ENCODE data around the gene TBC1D5. TPM values are rescaled to one million over a fixed set of nuclear protein-coding genes. Genes with fewer than 3 reads are reported as not detected.

TBC1D5 gene
- total and polyA plus RNA-seq, 10 donors = 6.4 to 140 (median 97.1) TPM

- H3K36me3 ChIP-seq = peaks cover 0 to 18% (median 0%) of the 10 kb centered on the region in 6 donors
These were observed 186.9 kb downstream of the TBC1D5 start for GRCh38 chr3:17555525-17555924.

DNA sequence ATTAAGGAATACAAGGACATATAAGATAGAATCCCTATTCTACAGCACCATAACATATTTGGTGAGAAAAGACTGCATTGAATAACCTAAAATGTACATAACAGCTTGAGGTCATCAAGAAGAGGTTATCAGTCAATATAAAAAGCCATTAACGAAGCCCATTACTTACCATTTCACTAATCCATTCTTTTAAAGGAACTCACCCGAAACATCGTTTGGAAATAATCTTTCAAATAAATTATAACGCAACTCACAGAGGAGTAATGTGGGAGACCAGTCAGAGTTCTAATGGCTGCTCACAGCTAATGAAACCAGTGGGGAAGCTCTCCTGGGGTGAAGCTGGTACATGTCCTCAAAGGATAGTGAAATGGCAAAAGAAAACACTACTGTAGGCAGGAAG, 188.4 kb downstream of the TBC1D5 start:
- H3K27me3 ChIP-seq (replicated peaks in 1 of 7) = no peaks in the 10 kb centered on the region
- H3K9me3 ChIP-seq = no peaks in the 10 kb centered on the region
- TF ChIP-seq POLR2AphosphoS5 (IDR thresholded peaks at IDR 0.05) = no peak
- TF ChIP-seq CTCF (IDR thresholded peaks at IDR 0.05 in 8 of 11, conservative IDR thresholded peaks at IDR 0.05 in 3 of 11) = no peak
- TF ChIP-seq POLR2A (IDR thresholded peaks at IDR 0.05) = no peak
- H3K36me3 ChIP-seq = peaks cover 0 to 12% (median 0%) of the 10 kb centered on the region in 6 donors
- 92 to 98% (median 95%) methylated on average over 4 of the region's 4 CpGs for WGBS, 5 donors
- DNase-seq = no peak
- no peak overlapping the region for H3K4me3 ChIP-seq
- peaks cover 0 to 10% (median 0%) of the 10 kb centered on the region in 6 donors for H3K4me1 ChIP-seq
- intact Hi-C loops (cut with DNase I; ENCODE audit: low total_unique reads) = no loop called here
- no peak overlapping the region for H3K27ac ChIP-seq

More at GRCh38 chr3:17555525-17555924, 186.9 kb downstream of the TBC1D5 start:
- intact Hi-C loops (cut with DNase I; ENCODE audit: low total_unique reads) = no loop called here
- Histone ChIP-seq H3K4me3 (no peak overlapping the region), H3K9me3 (no peaks in the 10 kb centered on the region), H3K4me1 (peaks cover 0 to 10% (median 0%) of the 10 kb centered on the region in 6 donors), H3K27me3 (replicated peaks in 1 of 7) (no peaks in the 10 kb centered on the region), H3K27ac (no peak overlapping the region)
- DNase-seq = no peak
- 97 to 100% (median 97%) methylated on average over 2 of the region's 2 CpGs for WGBS, 5 donors
- TF ChIP-seq POLR2A (IDR thresholded peaks at IDR 0.05) (no peak), CTCF (IDR thresholded peaks at IDR 0.05 in 8 of 11, conservative IDR thresholded peaks at IDR 0.05 in 3 of 11) (no peak), POLR2AphosphoS5 (IDR thresholded peaks at IDR 0.05) (no peak)

DNA sequence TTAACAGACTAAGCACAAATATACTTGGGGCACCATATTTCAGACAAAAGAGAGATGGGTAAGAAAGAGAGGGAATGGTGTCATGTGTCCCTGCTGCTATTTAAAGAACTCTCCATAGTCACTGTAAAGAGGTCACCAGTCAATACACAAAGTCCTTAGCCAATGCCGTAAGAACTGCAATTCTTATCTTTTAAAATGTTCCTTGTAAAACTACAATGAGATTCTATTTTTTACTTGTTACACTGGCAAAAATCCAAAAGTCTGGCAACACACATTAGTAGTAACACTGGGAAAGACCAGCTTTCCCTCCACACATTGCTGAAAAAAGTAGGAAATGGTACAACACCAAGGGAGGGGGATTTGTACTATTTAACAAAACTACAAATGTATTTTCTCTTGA, 189.4 kb downstream of the TBC1D5 start:
- intact Hi-C loops (cut with DNase I; ENCODE audit: low total_unique reads) = no loop called here
- H3K9me3 ChIP-seq = no peaks in the 10 kb centered on the region
- peaks cover 0 to 10% (median 0%) of the 10 kb centered on the region in 6 donors for H3K4me1 ChIP-seq
- H3K27me3 ChIP-seq (replicated peaks in 1 of 7) = no peaks in the 10 kb centered on the region
- 53 to 83% (median 66%) methylated on average over 1 of the region's 1 CpG for WGBS, 5 donors
- TF ChIP-seq CTCF (IDR thresholded peaks at IDR 0.05 in 8 of 11, conservative IDR thresholded peaks at IDR 0.05 in 3 of 11) = no peak
- no peak for TF ChIP-seq POLR2AphosphoS5 (IDR thresholded peaks at IDR 0.05)
- no peak for TF ChIP-seq POLR2A (IDR thresholded peaks at IDR 0.05)
- no peak for DNase-seq
- no peak overlapping the region for H3K4me3 ChIP-seq
- no peak overlapping the region for H3K27ac ChIP-seq
- peaks cover 0 to 16% (median 0%) of the 10 kb centered on the region in 6 donors for H3K36me3 ChIP-seq

DNA sequence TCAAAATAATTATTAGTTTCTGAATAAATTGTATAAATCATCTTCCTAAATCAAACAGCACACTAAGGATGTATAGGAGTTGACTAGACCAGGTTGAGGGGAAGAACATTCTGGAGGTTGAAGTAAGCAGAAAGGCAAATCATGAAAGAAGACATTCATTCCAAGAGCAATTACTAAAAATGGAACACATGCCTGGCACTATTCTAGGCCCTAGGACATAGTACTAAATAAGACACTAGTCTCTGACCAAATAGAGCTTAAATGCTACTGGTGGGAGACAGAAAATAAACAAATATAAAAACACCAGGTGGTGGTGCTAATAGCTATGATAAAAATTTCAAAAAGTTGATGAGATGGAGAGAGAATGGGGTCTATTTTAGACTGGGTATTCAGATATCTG, 190.1 kb downstream of the TBC1D5 start:
- H3K36me3 ChIP-seq = peaks cover 0 to 19% (median 0%) of the 10 kb centered on the region in 6 donors
- no peak overlapping the region for H3K27ac ChIP-seq
- DNase-seq = no peak
- no peak overlapping the region for H3K4me3 ChIP-seq
- TF ChIP-seq POLR2A (IDR thresholded peaks at IDR 0.05) (no peak), CTCF (IDR thresholded peaks at IDR 0.05 in 8 of 11, conservative IDR thresholded peaks at IDR 0.05 in 3 of 11) (no peak), POLR2AphosphoS5 (IDR thresholded peaks at IDR 0.05) (no peak)
- no peaks in the 10 kb centered on the region for H3K27me3 ChIP-seq (replicated peaks in 1 of 7)
- peaks cover 0 to 10% (median 0%) of the 10 kb centered on the region in 6 donors for H3K4me1 ChIP-seq
- no peaks in the 10 kb centered on the region for H3K9me3 ChIP-seq
- intact Hi-C loops (cut with DNase I; ENCODE audit: low total_unique reads) = no loop called here
